ENCODE results near the gene FOXL2NB. TPM values are rescaled to one million over a fixed set of nuclear protein-coding genes. Genes with fewer than 3 reads are reported as not detected.

Gene FOXL2NB
- total RNA-seq, 1 donor from 2014 or later = not detected

- no peaks in the 10 kb centered on the region for H3K36me3 ChIP-seq
- H3K4me3 ChIP-seq = no peak overlapping the region
- no peaks in the 10 kb centered on the region for H3K4me1 ChIP-seq
- intact Hi-C loops (cut with DNase I) = no loop called here
- H3K27me3 ChIP-seq = no peaks in the 10 kb centered on the region
- no peak for TF ChIP-seq CTCF (IDR thresholded peaks at IDR 0.05)
- H3K9me3 ChIP-seq = peaks cover 0 to 18% of the 10 kb centered on the region in 2 donors
- DNase-seq (ENCODE audit: low spot score in 2 of 2) = no peak
- H3K27ac ChIP-seq = no peak overlapping the region
Measured at GRCh38 chr3:138964923-138965322, 17.9 kb downstream of the FOXL2NB start.

GRCh38 chr3:138971766-138972320 lies 24.8 kb downstream of the FOXL2NB start:
- Histone ChIP-seq H3K27ac (no peak overlapping the region), H3K9me3 (no peaks in the 10 kb centered on the region), H3K27me3 (no peaks in the 10 kb centered on the region), H3K36me3 (no peaks in the 10 kb centered on the region), H3K4me3 (no peak overlapping the region), H3K4me1 (no peaks in the 10 kb centered on the region)
- no peak for TF ChIP-seq CTCF (IDR thresholded peaks at IDR 0.05)
- intact Hi-C loops (cut with DNase I) = no loop called here
- no peak for DNase-seq (ENCODE audit: low spot score in 2 of 2)

GRCh38 chr3:138972941-138973340 lies 25.9 kb downstream of the FOXL2NB start:
- Histone ChIP-seq H3K4me3 (no peak overlapping the region), H3K9me3 (no peaks in the 10 kb centered on the region), H3K27ac (no peak overlapping the region), H3K4me1 (no peaks in the 10 kb centered on the region), H3K36me3 (no peaks in the 10 kb centered on the region), H3K27me3 (no peaks in the 10 kb centered on the region)
- intact Hi-C loops (cut with DNase I) = no loop called here
- no peak for TF ChIP-seq CTCF (IDR thresholded peaks at IDR 0.05)
- DNase-seq (ENCODE audit: low spot score in 2 of 2) = no peak

- intact Hi-C loops (cut with DNase I) = no loop called here
- Histone ChIP-seq H3K4me1 (no peaks in the 10 kb centered on the region), H3K9me3 (no peaks in the 10 kb centered on the region), H3K36me3 (no peaks in the 10 kb centered on the region), H3K27me3 (no peaks in the 10 kb centered on the region), H3K27ac (no peak overlapping the region), H3K4me3 (no peak overlapping the region)
- DNase-seq (ENCODE audit: low spot score in 2 of 2) = no peak
- no peak for TF ChIP-seq CTCF (IDR thresholded peaks at IDR 0.05)
Measured at GRCh38 chr3:138974462-138974861, 27.4 kb downstream of the FOXL2NB start.

- no peak for TF ChIP-seq CTCF (IDR thresholded peaks at IDR 0.05)
- H3K9me3 ChIP-seq = no peaks in the 10 kb centered on the region
- no peak for DNase-seq (ENCODE audit: low spot score in 2 of 2)
- H3K36me3 ChIP-seq = no peaks in the 10 kb centered on the region
- intact Hi-C loops (cut with DNase I) = no loop called here
- H3K27ac ChIP-seq = no peak overlapping the region
- no peaks in the 10 kb centered on the region for H3K4me1 ChIP-seq
- no peaks in the 10 kb centered on the region for H3K27me3 ChIP-seq
- H3K4me3 ChIP-seq = no peak overlapping the region
Measured at GRCh38 chr3:138975351-138975750, 28.3 kb downstream of the FOXL2NB start.

DNA sequence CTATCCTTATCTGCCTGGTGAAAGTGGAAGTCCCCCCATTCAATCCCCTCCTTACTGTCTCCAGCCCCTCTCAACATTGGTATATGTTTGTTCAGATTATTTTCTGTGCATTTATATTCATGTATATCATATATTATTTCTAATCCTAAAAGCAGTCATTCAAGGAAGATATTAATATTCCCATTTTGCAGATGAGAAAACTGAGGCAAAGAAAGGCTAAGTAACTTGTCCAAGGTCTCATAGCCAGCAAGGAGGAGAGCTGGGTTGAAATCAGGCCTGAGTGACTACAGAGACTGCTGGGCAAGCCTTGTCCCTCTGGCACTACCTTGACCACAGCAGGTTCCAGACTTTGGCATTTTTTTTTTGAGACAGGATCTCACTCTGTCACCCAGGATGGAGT lies 29.0 kb downstream of the FOXL2NB start:
- H3K4me1 ChIP-seq = no peaks in the 10 kb centered on the region
- no peak for TF ChIP-seq CTCF (IDR thresholded peaks at IDR 0.05)
- no peak overlapping the region for H3K4me3 ChIP-seq
- H3K9me3 ChIP-seq = no peaks in the 10 kb centered on the region
- no peak overlapping the region for H3K27ac ChIP-seq
- intact Hi-C loops (cut with DNase I) = no loop called here
- H3K27me3 ChIP-seq = no peaks in the 10 kb centered on the region
- H3K36me3 ChIP-seq = no peaks in the 10 kb centered on the region
- no peak for DNase-seq (ENCODE audit: low spot score in 2 of 2)

All from ascending aorta (tissue), 2 donors.